ENCODE measurements around the gene TMEM132E. TPM values are rescaled to one million over a fixed set of nuclear protein-coding genes. Genes with fewer than 3 reads are reported as not detected.
A peak's percentile ranks its signal among the peaks of the same experiment; 100 is the strongest.

TMEM132E gene
- total and polyA plus RNA-seq, 3 donors from 2014 or later = 2.6 to 3.6 (median 3.1) TPM

DNA sequence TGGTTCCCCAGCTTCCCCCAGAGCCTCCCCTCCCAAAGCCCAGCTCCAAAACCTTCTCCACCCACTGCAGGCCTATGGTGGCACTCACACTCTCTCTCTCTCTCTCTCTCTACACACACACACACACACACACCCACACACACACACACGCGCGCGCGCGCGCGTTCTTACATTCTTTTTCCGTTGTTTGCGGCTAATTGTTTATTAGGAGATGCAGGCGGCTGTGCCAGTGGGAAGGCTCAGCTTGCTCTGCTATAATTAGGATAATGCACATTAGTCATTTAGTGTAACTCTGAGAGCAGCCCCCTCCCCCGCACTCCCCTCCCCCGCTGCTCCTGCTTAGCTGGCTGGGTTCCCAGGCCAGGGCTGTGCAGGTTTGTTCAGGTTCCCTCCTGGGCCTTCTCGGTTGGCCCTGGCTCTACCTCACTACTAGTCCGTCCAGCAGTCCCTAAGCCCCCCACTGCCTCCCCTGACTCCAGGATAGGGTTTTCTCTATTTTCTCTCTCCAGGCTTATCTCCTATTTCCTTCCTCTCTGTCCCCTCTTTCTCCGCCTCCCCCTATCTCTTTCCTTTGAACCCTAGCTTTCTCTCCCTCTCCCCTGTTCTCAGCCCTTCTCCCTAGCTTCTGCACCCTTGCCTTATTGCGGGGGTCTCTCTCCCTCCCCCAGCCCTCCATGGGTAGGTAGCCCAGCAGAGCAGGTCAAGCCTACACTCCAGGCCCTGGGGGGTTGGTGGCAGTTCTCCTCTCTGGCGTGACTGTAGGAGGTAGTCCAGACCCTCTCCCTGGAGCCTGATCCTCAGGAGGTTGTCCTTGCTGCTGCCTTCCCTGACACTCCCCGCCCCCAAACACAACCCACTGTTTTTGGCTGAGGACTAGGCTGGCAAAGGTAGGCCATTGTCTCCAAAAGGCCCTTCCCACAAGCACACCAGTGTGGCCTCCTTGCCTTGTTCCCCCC is 34.0 kb downstream of the TMEM132E start:
- H3K27ac ChIP-seq = no peak overlapping the region
- peak; percentile 65 for DNase-seq
- no peaks in the 10 kb centered on the region for H3K27me3 ChIP-seq
- no peaks in the 10 kb centered on the region for H3K9me3 ChIP-seq
- intact Hi-C loops (cut with DNase I; ENCODE audit: low total_unique reads) = no loop called here
- H3K36me3 ChIP-seq (ENCODE audit: low read depth, missing control alignments) = no peaks in the 10 kb centered on the region
- H3K4me1 ChIP-seq = no peaks in the 10 kb centered on the region
- 41 to 43% methylated on average over 18 to 19 of the region's 19 CpGs for WGBS, 2 donors
- TF ChIP-seq, protein P1, sequence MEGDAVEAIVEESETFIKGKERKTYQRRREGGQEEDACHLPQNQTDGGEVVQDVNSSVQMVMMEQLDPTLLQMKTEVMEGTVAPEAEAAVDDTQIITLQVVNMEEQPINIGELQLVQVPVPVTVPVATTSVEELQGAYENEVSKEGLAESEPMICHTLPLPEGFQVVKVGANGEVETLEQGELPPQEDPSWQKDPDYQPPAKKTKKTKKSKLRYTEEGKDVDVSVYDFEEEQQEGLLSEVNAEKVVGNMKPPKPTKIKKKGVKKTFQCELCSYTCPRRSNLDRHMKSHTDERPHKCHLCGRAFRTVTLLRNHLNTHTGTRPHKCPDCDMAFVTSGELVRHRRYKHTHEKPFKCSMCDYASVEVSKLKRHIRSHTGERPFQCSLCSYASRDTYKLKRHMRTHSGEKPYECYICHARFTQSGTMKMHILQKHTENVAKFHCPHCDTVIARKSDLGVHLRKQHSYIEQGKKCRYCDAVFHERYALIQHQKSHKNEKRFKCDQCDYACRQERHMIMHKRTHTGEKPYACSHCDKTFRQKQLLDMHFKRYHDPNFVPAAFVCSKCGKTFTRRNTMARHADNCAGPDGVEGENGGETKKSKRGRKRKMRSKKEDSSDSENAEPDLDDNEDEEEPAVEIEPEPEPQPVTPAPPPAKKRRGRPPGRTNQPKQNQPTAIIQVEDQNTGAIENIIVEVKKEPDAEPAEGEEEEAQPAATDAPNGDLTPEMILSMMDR (IDR thresholded peaks at IDR 0.05) = no peak
- no peak for TF ChIP-seq POLR2A (IDR thresholded peaks at IDR 0.05)
- no peak overlapping the region for H3K4me3 ChIP-seq

DNA sequence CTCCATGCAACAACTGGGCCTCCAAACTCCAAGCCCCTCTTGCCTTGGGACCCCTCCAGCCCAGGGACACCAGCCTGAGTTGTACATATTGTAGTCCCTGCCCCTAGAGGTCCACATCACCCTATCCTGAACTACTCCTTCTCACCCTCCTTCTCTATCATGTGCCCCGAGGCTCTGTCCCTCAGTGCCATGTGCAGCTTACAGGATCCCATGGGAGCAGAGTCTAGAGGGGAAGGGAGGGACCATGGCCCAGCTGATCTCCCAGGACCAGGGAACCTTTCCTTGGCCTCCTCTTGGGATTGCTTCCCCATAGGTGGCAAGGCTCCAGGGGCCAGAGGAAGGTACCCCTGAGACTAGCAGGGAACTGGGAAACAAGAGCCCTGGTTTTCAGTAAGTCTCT is 35.3 kb downstream of the TMEM132E start:
- no peaks in the 10 kb centered on the region for H3K4me1 ChIP-seq
- H3K9me3 ChIP-seq = no peaks in the 10 kb centered on the region
- no peak overlapping the region for H3K27ac ChIP-seq
- TF ChIP-seq, protein P1 (IDR thresholded peaks at IDR 0.05) = no peak
- TF ChIP-seq POLR2A (IDR thresholded peaks at IDR 0.05) = no peak
- no peaks in the 10 kb centered on the region for H3K27me3 ChIP-seq
- H3K36me3 ChIP-seq (ENCODE audit: low read depth, missing control alignments) = no peaks in the 10 kb centered on the region
- intact Hi-C loops (cut with DNase I; ENCODE audit: low total_unique reads) = no loop called here
- DNase-seq = no peak
- WGBS, 2 donors = 75% methylated on average over 1 of the region's 1 CpG
- no peak overlapping the region for H3K4me3 ChIP-seq

DNA sequence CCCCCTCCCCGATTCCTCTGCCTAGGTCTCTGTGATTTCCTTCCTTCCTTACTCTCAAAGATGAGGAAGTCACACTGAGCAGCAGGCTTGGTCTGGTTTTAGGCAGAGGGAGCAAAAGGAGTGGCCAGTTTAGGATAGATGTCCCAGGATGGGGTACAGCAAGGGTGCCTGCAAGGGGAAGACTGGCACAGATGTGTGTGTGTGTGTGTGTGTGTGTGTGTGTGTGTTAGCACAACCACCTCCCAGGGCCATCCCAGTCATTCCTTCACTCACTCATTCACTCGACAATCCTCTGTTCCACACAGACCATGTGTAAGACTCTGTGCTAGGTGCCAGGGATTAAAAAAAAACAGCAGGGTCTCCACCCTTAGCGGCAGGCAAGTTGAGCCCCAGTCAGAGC is 35.9 kb downstream of the TMEM132E start:
- intact Hi-C loops (cut with DNase I; ENCODE audit: low total_unique reads) = no loop called here
- WGBS, 2 donors = 68 to 93% methylated on average over 2 to 3 of the region's 3 CpGs
- no peak for TF ChIP-seq POLR2A (IDR thresholded peaks at IDR 0.05)
- TF ChIP-seq, protein P1 (IDR thresholded peaks at IDR 0.05) = no peak
- H3K36me3 ChIP-seq (ENCODE audit: low read depth, missing control alignments) = no peaks in the 10 kb centered on the region
- no peak for DNase-seq
- H3K4me1 ChIP-seq = no peaks in the 10 kb centered on the region
- H3K4me3 ChIP-seq = no peak overlapping the region
- H3K27ac ChIP-seq = no peak overlapping the region
- H3K27me3 ChIP-seq = no peaks in the 10 kb centered on the region
- no peaks in the 10 kb centered on the region for H3K9me3 ChIP-seq

DNA sequence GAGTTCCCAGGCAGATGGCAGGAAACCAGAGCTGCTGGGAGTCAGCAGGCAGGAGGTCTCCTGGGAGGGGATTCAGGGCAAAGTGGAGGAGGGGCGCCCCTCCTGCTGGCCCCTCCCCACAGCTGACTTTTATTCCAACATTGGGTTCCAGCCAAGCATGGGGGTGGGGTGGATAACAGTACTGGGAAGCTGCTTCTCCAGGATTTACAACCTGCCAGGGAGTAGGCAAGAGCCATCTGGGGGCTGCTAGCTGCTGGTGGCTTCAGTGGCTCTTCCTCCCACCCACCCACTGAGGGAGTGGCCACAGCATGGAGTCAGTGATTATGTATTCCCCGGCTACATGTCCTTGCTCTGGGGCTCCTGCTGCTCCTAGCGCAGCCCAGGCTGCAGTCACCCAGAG is 36.8 kb downstream of the TMEM132E start:
- TF ChIP-seq POLR2A (IDR thresholded peaks at IDR 0.05) = no peak
- TF ChIP-seq, protein P1 (IDR thresholded peaks at IDR 0.05) = no peak
- Histone ChIP-seq H3K27me3 (no peaks in the 10 kb centered on the region), H3K9me3 (no peaks in the 10 kb centered on the region), H3K36me3 (ENCODE audit: low read depth, missing control alignments) (no peaks in the 10 kb centered on the region), H3K4me3 (no peak overlapping the region), H3K4me1 (no peaks in the 10 kb centered on the region), H3K27ac (no peak overlapping the region)
- intact Hi-C loops (cut with DNase I; ENCODE audit: low total_unique reads) = no loop called here
- DNase-seq = no peak
- 40 to 55% methylated on average over 2 to 3 of the region's 3 CpGs for WGBS, 2 donors

Measured in testis (tissue), 3 donors.